ENCODE results near the gene NUBP2. TPM values are rescaled to one million over a fixed set of nuclear protein-coding genes. Genes with fewer than 3 reads are reported as not detected.

Gene NUBP2
- total RNA-seq, 1 donor from 2014 or later, result 66.1 TPM

DNA sequence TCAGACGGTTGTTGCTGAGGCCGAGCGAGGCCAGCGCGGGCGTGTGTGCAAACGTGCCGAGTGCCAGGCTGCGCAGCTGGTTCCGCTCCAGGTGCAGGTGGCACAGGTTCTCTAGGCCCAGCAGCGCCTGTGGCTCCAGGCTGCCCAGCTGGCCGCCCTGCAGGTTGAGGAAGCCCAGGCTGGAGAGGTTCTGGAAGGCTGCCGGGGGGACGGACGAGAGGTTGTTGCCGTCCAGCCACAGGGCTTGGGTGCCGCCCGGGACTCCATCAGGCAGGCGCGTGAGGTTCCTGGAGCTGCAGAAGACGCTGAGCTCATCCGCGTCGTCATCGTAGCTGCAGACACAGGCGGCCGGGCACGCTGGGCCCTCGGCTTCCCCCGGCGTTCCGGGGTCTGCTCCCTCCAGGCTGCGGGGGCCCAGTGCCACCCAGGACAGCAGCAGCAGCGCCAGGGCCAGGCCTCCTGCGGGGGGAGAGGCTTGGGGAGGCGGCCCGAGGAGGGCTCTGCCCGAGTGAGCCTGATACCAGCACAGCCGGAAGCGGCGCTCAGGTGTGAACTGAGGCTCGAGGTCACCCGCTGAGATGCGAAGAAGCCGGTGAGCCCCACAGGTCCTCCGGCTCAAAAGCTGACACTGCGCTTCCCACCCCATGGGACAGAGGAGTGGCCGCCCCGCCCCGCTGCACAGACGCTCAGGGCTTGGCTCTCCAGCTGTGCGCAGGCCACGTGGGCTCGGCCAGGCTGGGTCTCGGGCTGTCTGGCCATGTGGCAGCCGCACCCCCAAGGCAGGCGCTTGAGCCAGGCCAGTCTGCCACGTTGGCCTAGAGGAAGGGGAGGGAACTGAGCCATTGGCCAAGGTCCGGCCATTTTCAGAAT, 9.4 kb downstream of the NUBP2 start:
- H3K4me3 Mint-ChIP-seq (ENCODE audit: unreplicated experiment), result no peak overlapping the region
- peaks cover 4% of the 10 kb centered on the region for H3K9me3 Mint-ChIP-seq (ENCODE audit: unreplicated experiment)

DNA sequence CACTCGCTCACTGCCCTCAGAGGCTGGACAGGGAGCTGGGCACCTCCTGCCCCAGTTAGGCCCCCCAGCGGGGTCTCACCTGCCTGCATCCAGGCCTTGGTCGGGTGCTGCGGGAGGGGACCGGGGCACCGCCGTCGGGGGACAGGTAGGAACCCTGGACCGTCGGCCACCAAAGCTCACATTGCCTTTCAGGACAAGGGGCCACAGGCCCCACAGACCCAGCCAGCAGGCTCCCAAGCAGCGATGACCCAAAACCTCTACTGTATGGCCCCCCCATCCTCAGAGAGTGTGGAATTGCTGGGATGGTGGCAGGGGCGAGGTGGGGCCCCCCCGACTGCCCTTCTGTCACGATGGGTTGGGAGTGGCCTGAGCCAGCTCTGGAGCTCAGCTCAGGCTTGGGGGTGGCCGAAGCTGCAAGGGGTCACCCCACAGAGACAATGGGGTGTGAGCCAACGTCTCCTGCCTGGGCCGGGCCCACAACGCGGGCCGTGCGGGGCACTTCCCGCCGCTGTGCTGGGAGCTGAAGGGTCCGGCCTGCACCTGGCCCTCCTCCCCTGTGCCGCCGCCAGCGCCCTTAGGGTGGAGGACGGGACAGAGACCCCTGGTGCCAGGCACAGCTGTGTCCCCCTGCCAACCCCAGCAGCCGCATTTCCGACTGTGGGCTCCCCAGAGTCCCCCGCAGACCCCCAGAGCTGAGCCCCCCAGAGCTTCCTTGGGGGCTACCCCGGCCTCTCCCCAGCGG, 10.2 kb downstream of the NUBP2 start:
- Mint-ChIP-seq H3K9me3 (ENCODE audit: unreplicated experiment) (peaks cover 5% of the 10 kb centered on the region), H3K27me3 (ENCODE audit: unreplicated experiment) (no peaks in the 10 kb centered on the region), H3K36me3 (ENCODE audit: unreplicated experiment) (no peaks in the 10 kb centered on the region), H3K4me3 (ENCODE audit: unreplicated experiment) (no peak overlapping the region), H3K27ac (ENCODE audit: unreplicated experiment) (no peak overlapping the region), H3K4me1 (ENCODE audit: low read depth, unreplicated experiment) (no peaks in the 10 kb centered on the region)
- no peak for TF ChIP-seq CTCF (IDR thresholded peaks at IDR 0.05; ENCODE audit: partially characterized antibody, unreplicated experiment)
- DNase-seq, result no peak

More for the DNA sequence above, 9.4 kb downstream of the NUBP2 start:
- H3K27me3 Mint-ChIP-seq (ENCODE audit: unreplicated experiment), result no peaks in the 10 kb centered on the region
- no peak for TF ChIP-seq CTCF (IDR thresholded peaks at IDR 0.05; ENCODE audit: partially characterized antibody, unreplicated experiment)
- no peaks in the 10 kb centered on the region for H3K4me1 Mint-ChIP-seq (ENCODE audit: low read depth, unreplicated experiment)
- peak; percentile 41 for DNase-seq
- no peaks in the 10 kb centered on the region for H3K36me3 Mint-ChIP-seq (ENCODE audit: unreplicated experiment)
- H3K27ac Mint-ChIP-seq (ENCODE audit: unreplicated experiment), result no peak overlapping the region

DNA sequence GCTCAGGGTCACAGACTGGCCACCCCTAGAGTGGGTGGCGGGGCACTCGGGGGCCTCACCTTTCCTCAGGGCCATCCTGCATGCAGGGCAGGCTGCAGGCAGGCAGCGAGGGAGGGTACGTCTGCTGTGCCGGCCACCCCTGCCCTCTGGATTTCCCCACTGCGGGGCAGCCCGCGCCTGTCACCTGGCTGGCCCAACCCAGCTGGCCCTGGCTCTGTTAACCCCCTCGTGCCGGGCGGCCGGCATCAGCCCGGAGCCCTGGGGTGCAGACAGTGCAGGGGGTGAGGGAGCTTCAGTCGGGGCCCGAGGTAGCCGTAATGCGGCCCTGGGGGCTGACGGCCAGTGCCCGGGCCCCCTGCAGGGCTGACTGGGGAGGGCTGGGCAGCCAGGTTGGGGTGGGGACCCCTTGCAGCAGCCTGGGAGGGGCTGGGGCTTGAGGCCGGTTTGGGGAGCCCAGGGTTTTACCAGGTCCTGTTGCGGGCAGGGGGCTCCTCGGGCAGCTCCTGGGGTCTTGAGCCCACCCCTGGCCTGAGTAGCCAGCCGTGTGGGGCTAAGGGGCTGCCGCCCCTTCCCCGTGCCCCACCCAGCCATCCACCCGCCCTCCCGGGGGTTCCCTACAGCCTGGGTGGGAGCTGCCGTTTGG, 10.9 kb downstream of the NUBP2 start, which contains the start of gene IGFALS:
Gene IGFALS, minus strand, starts transcription at position 128 of the 643 bp plus-strand sequence. Its CDS starts 53 bp downstream, at position 75.
- no peak within 1 kb of the TSS for H3K4me3 Mint-ChIP-seq (ENCODE audit: unreplicated experiment)
- DNase-seq, result no peak
- no peaks in the 10 kb centered on the region for H3K36me3 Mint-ChIP-seq (ENCODE audit: unreplicated experiment)
- TF ChIP-seq CTCF (IDR thresholded peaks at IDR 0.05; ENCODE audit: partially characterized antibody, unreplicated experiment), result no peak
- no peaks in the 10 kb centered on the region for H3K27me3 Mint-ChIP-seq (ENCODE audit: unreplicated experiment)
- H3K9me3 Mint-ChIP-seq (ENCODE audit: unreplicated experiment), result peaks cover 5% of the 10 kb centered on the region
- no peak within 1 kb of the TSS for H3K27ac Mint-ChIP-seq (ENCODE audit: unreplicated experiment)
- H3K4me1 Mint-ChIP-seq (ENCODE audit: low read depth, unreplicated experiment), result no peaks in the 10 kb centered on the region

GRCh38 chr16:1794221-1794871, 11.6 kb downstream of the NUBP2 start:
- Mint-ChIP-seq H3K27ac (ENCODE audit: unreplicated experiment) (no peak overlapping the region), H3K27me3 (ENCODE audit: unreplicated experiment) (no peaks in the 10 kb centered on the region), H3K9me3 (ENCODE audit: unreplicated experiment) (peaks cover 7% of the 10 kb centered on the region), H3K36me3 (ENCODE audit: unreplicated experiment) (peaks cover 5% of the 10 kb centered on the region), H3K4me3 (ENCODE audit: unreplicated experiment) (no peak overlapping the region), H3K4me1 (ENCODE audit: low read depth, unreplicated experiment) (no peaks in the 10 kb centered on the region)
- no peak for DNase-seq
- no peak for TF ChIP-seq CTCF (IDR thresholded peaks at IDR 0.05; ENCODE audit: partially characterized antibody, unreplicated experiment)

Data from glutamatergic neuron (in vitro differentiated cells).